C4-2B (cell line): Measurements from ENCODE around the gene ITFG2.

Experiments used
- ZFX ChIP-seq: fragments of 450-650 bp; IDR thresholded peaks from 2 replicates; pipeline ENCODE4 v1.6.1; 2017
- TF ChIP-seq, protein P1 (sequence below): fragments of 450-650 bp; conservative IDR thresholded peaks from 2 replicates; pipeline ENCODE4 v1.5.1; 2017; ENCODE audit warnings: mild to moderate bottlenecking

DNA sequence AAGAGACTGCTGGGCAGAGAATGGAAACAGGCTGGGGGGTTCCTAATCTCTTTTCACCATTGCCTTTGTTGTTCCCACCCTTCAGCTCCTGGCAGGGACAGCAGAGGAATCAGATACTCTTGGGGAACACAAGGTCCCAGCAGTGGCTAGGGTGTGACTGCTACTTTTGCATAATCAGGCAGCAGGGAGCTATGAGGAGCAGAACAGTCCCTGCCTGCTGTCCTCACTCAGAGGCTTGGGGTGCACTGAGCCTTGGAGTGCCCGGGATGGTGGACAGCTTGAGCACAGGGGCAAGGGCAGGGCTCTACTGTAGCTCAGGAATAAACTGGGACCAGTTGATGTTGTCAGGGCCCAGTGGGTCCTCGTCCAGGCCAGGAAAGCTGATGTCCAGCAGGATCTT lies 45.9 kb downstream of the ITFG2 start:
- TF ChIP-seq, protein P1, sequence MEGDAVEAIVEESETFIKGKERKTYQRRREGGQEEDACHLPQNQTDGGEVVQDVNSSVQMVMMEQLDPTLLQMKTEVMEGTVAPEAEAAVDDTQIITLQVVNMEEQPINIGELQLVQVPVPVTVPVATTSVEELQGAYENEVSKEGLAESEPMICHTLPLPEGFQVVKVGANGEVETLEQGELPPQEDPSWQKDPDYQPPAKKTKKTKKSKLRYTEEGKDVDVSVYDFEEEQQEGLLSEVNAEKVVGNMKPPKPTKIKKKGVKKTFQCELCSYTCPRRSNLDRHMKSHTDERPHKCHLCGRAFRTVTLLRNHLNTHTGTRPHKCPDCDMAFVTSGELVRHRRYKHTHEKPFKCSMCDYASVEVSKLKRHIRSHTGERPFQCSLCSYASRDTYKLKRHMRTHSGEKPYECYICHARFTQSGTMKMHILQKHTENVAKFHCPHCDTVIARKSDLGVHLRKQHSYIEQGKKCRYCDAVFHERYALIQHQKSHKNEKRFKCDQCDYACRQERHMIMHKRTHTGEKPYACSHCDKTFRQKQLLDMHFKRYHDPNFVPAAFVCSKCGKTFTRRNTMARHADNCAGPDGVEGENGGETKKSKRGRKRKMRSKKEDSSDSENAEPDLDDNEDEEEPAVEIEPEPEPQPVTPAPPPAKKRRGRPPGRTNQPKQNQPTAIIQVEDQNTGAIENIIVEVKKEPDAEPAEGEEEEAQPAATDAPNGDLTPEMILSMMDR = no peak
- no peak for TF ChIP-seq ZFX
